Stimulated activated CD4-positive, alpha-beta T cell treated with anti-CD3 and anti-CD28 coated beads, Interleukin-15, amount 100 ng/mL, for 1 hour (primary cell): Measurements from ENCODE around the gene SLC2A4.
"Not testable (repeated sequence)": the region's sequence is repeated elsewhere in the genome, so short reads cannot be mapped to it uniquely, and the experiment has no call there.

ENCODE experiments used
- DNase-seq, 2 donors: peaks; one replicate each; pipeline ENCODE4 v3.0.0-alpha.2; 2020; ENCODE audit warnings: low read depth in 1 of 2, low spot score in 1 of 2

SLC2A4 gene

DNA sequence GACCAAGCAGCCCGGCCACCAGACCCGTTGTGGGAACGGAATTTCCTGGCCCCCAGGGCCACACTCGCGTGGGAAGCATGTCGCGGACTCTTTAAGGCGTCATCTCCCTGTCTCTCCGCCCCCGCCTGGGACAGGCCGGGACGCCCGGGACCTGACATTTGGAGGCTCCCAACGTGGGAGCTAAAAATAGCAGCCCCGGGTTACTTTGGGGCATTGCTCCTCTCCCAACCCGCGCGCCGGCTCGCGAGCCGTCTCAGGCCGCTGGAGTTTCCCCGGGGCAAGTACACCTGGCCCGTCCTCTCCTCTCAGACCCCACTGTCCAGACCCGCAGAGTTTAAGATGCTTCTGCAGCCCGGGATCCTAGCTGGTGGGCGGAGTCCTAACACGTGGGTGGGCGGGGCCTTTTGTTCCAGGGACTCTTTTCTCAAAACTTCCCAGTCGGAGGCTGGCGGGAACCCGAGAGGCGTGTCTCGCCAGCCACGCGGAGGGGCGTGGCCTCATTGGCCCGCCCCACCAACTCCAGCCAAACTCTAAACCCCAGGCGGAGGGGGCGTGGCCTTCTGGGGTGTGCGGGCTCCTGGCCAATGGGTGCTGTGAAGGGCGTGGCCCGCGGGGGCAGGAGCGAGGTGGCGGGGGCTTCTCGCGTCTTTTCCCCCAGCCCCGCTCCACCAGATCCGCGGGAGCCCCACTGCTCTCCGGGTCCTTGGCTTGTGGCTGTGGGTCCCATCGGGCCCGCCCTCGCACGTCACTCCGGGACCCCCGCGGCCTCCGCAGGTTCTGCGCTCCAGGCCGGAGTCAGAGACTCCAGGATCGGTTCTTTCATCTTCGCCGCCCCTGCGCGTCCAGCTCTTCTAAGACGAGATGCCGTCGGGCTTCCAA is at the start of gene SLC2A4:
SLC2A4 (plus strand) TSS at position 645 of the 879 bp plus-strand sequence; CDS start at position 862, 217 bp downstream.
- peak; percentile 64 to 87 for DNase-seq

DNA sequence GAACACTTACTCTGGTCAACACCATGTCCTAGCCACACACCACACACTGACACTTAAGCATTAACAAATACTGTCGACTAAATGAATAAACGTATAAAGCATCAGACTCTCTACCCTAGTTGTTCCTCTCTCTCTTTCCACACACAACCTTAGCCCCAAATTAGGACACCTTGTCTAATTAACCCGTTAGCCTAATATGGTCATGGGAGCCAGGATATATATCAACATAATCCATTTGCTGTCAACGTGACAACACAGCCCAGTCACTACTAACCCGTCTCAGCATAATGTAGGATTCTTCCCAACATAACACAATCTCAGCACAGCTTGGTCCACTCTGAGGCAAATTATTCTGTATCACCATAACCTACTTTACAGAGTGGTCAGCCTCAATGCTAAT is 49.4 kb upstream of the SLC2A4 start:
- no peak for DNase-seq

DNA sequence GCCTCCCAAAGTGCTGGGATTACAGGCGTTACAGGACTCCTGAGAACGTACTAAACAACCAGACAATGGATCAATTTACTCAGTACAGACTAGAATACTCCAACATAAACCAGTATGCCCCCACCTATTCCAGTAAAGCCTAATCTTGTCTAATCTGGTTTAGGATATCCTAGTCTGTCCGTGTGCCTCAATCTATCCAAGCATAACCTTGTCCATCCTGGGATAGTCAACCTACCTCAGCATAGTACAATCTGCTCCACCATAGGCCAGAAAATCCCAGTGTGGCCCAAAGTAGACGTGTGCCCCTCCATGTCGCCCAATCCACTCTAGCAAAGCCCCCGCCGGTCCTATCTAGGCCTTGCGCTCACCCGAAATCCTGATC is 47.8 kb upstream of the SLC2A4 start:
- DNase-seq, result no peak

DNA sequence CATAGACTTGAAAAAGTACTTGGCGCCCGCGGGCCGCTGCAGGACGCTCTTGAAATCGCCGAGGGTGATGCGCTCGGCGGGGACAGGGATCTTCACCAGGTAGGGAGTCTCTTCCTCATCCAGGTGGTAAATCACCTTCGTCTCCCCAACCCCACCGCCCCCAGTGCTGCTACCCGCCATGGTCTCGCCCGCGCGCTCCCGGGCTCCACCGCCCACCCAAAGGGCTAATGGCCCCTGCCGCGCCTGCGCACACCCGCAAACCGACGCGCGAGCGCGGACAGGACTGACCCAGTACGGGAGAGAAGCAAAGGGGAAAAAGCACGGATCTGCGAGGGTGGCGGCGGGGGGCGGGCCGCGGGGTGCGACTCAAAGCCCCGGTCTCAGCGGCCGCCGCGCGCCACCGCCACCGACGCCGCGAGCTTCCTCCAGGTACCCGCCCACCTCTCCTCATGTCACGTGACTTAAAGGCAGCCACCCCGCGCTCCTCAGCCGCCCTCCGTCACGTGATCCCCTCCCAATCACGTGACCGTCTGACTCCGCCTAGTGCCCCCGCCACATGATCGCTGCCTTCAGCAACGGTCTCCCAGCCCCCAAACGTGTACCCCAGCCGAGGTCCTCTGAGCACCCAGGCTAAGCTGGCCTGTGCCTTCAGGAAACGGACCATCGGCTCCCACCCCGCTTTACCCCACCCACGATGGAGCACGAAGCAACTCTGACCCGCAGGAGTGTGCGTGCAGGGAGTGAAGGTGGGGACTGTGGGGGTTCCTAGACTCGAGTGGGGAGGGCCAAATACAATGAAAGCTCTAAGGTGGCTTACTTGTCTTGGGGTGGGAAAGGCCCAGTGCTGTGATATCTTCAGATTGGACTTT is 47.2 kb upstream of the SLC2A4 start, which contains the start of gene DVL2:
DVL2 (minus strand) TSS at position 435 of the 869 bp plus-strand sequence; CDS start at position 180, 255 bp downstream.
- peak; percentile 88 to 89 for DNase-seq

DNA sequence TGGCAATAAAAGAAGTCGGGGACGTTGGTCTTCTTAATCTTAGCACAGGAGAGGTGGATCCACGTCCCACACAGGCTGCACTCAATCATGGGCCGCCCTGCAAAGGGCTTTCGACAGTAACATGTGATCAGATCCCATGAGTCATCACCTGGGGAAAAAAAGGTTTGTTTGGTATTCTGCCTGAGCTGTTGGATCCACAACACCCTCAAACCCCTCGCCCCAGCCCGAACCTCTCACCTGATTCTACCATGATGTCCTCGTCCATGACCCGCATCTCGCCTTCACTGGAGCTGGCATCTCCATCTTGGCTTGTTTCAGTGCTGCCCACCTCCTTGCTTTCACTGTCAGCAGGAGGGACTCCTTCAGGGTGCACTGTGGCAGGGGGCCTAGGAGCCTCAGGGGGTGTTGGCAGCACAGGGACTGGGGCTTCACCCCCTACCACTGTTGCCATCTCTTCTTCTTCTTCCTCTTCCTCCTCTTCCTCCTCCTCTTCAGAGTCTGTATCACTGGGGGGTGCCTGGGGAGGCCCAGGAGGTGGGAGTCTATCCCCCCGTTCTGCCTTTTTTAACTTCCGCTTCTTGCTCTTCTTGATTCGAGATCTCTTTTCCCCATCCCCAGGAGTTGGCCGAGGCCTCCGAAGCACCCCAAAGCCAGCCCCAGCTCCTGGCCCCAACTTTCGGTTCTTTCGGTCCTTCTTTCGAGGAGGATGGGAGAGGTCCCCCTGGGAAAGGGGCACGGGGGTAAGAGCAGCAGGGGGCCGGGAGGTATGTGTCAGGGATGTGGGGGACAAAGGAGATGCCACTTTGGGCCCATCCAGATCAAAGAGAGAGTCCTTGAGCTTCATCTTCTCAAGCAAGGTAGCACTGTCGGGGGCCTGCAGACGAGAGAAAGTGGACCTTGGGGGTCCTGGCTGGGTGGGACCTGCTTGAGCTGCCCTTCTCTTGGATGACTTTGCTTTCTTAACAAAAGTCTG is 45.5 kb upstream of the SLC2A4 start:
- DNase-seq, result no peak

DNA sequence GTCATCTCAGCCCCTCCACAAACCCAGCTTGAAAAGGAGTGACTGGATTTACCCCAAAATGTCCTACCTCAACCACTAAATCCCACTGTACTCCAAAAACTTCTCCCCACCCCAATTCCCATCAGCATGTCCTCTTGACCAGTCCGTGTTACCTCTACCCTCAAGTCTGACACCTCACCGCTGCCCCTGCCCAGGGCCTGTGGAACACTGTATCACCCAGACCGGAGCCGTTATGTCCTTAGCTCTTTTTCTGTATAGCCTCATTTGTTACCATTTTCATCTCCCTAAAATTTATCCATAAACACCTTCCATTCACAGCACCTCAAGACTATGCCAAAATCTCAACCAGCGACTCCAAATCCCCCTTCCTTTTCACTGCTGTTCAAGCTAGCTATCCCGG is 44.7 kb upstream of the SLC2A4 start:
- no peak for DNase-seq

DNA sequence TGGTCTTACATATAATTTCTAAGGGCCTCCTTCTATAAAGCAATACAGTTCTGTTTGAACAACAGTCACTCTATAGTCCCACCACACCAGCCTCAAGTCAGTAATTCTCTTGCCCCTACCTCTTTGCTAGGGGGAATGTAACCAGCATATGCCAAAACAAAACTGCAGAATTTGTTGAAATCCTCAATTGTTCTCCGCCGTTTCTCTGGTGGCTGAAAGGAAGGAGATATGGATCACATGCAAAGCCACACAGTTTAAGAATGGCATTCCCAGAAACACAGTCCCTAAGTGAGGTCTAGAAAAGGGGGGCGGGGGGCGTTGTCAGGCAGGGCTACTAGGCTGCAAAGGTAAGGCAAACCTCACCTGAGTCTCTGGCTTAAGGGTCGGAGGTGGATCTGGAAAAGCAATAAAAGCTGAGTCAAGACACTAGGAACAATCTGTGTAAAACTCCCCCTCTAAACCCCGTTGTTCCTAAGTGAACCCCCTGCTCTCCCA is 44.2 kb upstream of the SLC2A4 start:
- no peak for DNase-seq

DNA sequence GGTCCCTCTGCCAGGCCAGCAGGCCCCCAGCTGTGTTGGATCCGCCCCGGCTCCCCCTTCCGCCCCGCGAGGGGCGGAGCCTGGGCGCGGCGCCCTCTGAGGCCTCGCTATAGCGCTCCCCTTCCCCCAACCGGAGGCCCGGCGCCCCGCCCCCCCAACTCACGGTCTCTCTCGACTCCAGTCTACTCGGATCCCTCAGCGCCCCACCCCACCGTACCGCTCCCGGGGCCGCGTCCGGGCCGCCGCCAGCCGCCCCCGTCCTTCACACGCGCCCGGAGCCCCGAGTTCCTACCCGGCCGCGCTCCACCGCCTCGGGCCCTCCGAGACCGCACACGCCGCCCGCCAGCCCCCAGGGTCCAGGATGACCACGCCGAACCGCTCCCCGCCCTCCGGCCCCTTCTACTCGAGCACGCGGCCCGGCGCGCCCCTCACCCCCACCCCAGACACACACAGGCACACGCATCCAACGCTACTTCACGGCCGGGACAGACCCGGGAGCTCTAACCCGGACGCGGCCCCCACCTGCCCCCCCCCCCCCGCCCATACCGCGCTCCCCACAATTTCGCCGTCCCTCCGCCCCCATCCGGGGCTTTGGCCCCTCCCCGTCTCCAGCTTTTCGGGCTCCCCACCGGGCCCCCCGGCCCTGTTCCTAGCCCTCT is 43.6 kb upstream of the SLC2A4 start:
- peak; percentile 70 to 84 for DNase-seq

DNA sequence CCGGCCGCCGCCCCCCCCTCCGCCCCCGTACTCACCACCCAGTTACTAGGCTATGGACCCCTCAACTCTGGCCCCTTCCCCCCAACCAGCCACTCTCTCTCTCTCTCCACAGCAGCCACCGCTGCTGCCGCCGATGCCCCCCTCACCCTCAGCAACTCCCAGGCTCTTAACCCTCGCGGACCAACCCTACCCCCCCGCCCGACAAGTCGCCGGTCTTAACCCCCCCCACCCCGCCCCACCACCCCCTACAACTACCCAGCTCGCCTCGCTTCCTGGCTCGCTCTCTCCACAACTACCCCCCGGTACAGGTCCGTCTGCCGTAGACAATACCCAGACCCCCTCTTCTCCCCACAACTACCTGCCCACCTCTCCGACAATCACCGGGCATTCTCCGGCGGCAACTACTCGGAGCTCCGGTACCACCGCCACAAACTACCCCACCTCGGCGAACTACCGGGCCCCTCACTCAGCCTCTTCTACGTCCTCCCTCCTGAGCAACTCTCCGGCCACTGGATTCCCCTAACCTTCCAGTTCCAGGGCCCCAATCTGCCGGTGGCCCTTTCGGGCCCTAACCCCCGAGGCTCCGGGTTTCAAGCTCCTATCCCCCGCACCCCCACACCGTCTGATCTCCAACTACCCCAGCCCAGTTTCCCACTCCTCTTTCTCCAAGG is 43.0 kb upstream of the SLC2A4 start:
- no peak for DNase-seq

DNA sequence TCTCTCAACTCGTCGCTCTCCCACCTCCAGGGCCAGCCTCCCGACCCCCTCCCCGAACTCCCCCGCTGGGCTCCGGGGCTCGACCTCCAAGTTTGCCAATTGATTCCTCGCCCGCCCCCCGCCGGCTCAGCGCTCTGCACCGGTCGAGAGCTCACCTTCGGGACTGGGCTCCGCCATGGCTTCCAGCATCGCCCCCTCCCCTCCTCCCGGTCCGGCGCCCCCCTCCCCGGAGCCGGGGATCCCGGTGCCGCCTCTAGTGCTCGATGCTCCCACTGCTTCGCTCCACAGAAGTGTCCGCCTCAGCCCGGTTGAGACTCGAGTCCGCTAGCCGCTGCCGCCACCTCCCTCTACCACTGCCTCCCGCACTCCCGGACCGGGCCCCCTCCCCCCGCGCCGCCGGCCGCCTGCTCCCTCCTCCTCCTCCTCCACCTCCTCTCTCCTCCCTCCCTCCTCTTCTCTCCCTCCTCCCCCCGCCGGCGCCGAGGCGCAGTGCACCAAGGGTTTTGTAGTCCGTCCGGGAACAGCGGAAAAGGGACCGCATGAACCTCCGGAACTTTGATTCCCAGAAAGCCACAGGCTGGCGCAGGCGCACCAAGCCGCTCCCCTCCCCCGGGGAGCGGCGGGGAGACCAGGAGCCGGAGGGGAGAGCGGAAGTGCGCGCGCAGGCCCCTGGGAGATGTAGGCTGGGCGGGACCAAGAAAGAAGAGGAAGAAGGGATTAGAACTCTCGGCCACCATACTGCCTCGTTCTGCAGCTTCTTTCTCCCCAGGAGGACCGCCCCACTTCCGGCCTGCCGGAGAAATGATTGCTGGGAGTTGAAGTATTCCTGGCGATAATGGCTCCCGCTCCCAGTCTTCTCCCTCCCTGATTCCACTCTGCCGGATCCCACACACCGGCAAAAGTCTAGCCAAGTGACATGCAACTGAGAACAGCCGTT is 42.2 kb upstream of the SLC2A4 start, which contains the start of gene PHF23:
PHF23 (minus strand) TSS at position 367 of the 937 bp plus-strand sequence; CDS start at position 189, 178 bp downstream.
- DNase-seq, result peak; percentile 94 to 96

DNA sequence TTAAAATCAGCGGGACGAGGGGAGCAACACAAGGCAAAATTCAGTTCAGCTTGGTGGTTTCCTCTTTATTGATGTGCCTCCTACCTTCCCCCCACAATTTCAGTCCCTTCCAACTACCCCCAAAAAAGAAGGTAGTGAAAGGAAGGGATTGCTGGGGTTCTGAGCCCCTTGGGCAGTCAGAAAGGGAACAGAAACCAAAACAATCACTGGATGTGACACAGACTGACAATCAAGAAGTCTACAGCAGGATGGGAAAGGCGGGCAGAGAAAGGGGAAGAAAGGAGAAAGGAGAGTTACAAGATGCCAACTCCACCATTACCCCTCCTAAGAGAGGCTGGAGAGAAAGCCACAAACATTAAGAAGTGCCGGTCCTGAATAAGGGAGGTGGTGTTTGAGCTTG is 41.1 kb upstream of the SLC2A4 start:
- DNase-seq, result no peak

DNA sequence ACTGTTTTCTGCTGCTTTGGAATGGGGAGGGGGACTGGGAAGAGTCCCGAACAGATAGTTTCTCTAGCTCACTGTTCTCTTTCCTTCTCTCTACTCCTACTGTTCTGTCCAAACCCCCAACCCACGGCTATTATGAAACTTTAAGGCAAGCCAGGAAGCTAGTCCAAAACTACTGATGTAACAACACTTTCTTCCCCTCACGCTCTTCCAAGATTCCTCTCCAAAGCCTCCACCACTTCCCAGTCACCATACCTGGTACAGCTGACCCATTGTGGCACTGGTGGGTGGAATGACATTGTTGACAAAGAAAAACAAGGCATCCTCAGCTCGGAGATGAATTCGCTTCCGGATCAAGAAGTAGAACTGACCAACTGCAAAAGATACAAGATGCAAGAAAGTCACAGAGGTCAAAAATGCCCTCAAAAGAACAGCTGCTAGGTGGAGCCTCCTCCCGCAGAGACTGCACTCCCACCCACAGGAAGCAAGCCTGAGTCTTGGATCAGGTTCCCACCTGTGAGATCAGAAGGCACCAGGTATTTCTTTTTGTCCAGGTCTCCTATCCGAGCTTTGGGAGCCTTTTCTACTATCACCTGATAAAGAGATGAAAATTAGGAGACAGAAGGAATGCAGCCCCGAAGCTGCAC is 40.3 kb upstream of the SLC2A4 start:
- DNase-seq, result no peak

DNA sequence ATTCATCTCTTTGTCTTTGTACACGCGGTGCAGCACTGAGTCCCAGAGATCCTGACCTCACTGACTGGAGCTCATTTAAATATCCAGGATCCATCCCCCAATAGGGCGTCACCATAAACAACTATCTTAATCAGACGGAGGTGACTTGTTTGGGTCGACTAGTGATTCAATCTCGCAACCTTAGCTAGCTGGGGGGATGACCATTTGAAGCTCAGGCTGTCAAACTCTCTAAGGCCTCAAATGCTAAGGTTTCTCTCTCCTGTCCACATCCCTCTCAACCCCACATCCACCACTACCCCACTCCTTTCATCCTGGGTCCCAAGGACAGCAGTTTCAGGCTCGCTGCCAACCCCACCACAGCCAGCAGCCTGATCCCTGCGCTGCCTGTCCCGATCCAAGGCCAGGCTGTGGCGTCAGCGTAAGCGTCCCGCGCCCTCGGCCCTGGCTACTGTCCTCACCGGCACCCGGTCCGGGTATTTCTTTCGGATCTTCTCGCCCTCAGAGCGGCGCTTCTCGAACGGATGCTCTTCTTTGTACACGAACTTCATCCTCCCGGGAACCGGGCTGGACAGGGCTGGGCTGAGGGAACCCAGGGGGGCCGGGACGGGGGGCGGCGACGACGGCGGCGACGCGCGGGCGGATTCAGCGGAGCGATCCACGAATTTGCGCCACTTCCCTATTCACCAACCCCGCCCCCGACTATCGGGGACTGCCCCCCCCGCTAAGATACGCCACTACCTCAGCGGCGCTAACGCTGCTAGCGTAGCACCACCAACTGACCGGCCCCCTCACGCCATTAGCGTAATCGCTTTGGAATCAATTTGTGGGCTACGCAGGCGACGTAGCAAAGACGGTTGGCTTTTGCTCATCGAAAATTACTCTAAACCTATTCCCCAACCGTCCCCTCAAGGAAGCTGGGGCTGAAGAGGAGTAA is 39.5 kb upstream of the SLC2A4 start, which contains the start of gene GABARAP:
GABARAP (minus strand) TSS at position 667 of the 934 bp plus-strand sequence; CDS start at position 548, 119 bp downstream.
- DNase-seq, result peak; percentile 91

DNA sequence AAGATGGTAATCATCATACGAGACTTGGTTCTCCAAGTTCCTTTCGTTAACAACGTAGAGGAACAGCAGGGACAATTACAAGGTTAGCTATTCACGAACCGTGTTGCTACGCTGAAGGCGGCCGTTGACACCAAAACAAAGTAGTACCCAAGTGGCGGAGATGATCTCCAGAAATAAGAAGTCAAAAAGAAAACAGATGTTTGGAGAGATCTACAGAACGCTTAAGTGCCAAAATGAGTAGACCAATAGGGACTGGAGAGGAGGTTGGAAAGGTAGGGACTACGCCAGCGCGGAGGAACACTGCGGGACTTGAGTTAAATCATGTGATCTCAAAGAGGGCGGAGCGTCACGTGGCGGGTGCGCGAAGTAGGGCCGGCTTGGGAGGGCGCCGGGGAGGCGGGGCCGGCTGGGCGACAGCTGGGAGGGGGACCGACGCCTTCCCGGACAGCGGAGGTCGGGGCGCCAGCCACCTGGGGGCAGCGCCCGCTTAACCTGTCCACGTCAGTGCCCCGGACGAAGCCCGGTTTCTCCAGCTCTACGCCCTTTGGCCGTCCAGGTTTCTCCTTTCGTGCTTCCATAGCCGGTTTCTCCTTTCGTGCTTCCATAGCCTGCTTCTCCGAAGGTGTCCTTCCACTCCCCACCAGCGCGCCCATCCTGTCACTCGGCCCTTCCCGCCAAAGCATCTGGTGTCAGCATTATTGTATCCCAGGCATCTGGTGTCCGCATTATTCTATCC is 38.6 kb upstream of the SLC2A4 start:
- peak; percentile 85 to 90 for DNase-seq

DNA sequence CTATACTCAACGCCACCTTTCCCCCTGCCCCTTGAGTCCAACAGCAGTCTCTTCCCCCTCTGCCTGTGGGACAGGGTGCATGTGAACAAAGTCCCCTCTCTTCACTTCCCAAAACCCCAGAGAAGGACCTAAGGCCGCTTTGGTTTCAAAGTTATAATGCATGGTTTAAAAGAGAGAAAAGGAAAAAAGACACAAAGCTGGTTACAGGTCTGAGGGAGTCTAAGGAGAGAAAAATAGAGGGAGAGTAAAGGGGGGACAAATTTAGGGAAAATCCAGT is 38.1 kb upstream of the SLC2A4 start:
- no peak for DNase-seq

DNA sequence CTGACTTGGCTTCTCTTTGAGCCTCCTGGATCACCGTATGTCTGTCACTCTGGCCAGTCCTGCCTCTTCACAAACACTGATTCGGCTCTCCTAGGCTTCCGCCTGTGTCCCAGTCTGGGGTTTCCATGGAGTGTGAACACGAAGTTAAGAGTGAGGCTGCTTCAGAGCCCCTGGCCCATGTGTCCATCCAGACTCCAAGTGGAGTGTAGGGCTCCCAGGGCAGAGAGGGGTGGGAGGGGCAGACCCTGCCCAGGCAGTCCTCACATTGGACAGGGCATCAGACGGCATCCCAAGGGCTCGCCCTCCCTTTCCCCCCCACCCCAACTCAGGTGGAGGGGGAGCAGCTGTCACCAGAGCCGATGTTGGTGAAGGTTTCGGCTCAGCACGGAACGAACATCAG is 37.7 kb upstream of the SLC2A4 start:
- not testable (repeated sequence) for DNase-seq
